Measurements from ENCODE around the gene PPP2R2D. TPM values are rescaled to one million over a fixed set of nuclear protein-coding genes. Genes with fewer than 3 reads are reported as not detected.

Gene PPP2R2D
- total RNA-seq, 4 donors from 2014 or later: 23.9 to 48.6 (median 36.7) TPM

DNA sequence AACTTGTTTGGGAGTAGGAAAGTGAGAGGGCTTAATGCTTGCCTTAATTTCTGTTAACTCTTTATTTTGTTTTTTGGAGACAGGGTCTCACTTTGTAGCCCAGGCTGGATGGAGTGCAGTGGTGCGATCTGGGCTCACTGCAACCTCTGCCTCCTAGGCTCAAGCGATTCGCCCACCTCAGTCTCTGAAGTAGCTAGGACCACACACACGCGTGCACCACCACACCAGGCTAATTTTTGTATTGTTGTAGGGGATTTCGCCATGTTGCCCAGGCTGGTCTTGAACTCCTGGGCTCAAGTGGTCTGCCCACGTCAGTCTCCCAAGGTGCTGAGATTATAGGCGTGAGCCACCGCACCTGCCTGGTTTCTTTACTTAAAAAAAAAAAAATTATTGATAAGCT, 1.9 kb downstream of the PPP2R2D start:
- WGBS, 2 donors: 91 to 94% methylated on average over 9 of the region's 9 CpGs
- no peak overlapping the region for H3K4me3 ChIP-seq (ENCODE audit: low read depth, poor library complexity, severe bottlenecking)
- DNase-seq (ENCODE audit: low spot score in 2 of 2): no peak
- TF ChIP-seq POLR2A (IDR thresholded peaks at IDR 0.05): no peak
- TF ChIP-seq, protein P1, sequence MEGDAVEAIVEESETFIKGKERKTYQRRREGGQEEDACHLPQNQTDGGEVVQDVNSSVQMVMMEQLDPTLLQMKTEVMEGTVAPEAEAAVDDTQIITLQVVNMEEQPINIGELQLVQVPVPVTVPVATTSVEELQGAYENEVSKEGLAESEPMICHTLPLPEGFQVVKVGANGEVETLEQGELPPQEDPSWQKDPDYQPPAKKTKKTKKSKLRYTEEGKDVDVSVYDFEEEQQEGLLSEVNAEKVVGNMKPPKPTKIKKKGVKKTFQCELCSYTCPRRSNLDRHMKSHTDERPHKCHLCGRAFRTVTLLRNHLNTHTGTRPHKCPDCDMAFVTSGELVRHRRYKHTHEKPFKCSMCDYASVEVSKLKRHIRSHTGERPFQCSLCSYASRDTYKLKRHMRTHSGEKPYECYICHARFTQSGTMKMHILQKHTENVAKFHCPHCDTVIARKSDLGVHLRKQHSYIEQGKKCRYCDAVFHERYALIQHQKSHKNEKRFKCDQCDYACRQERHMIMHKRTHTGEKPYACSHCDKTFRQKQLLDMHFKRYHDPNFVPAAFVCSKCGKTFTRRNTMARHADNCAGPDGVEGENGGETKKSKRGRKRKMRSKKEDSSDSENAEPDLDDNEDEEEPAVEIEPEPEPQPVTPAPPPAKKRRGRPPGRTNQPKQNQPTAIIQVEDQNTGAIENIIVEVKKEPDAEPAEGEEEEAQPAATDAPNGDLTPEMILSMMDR (IDR thresholded peaks at IDR 0.05): no peak
- intact Hi-C loops (cut with DNase I; ENCODE audit: low total_unique reads): loop anchor here (10.0 kb wide), 1 partner anchor 82 kb away; the partner anchor contains the start of gene BNIP3

GRCh38 chr10:131905267-131905571, 4.4 kb downstream of the PPP2R2D start:
- intact Hi-C loops (cut with DNase I; ENCODE audit: low total_unique reads): loop anchor here (10.0 kb wide), 1 partner anchor 80 kb away; the partner anchor contains the start of gene BNIP3
- 80 to 81% methylated on average over 5 of the region's 5 CpGs for WGBS, 2 donors
- no peak overlapping the region for H3K4me3 ChIP-seq (ENCODE audit: low read depth, poor library complexity, severe bottlenecking)
- no peak for DNase-seq (ENCODE audit: low spot score in 2 of 2)
- TF ChIP-seq, protein P1 (IDR thresholded peaks at IDR 0.05): no peak
- no peak for TF ChIP-seq POLR2A (IDR thresholded peaks at IDR 0.05)

GRCh38 chr10:131905603-131906268, 4.9 kb downstream of the PPP2R2D start:
- no peak for TF ChIP-seq POLR2A (IDR thresholded peaks at IDR 0.05)
- TF ChIP-seq, protein P1 (IDR thresholded peaks at IDR 0.05): no peak
- DNase-seq (ENCODE audit: low spot score in 2 of 2): no peak
- WGBS, 2 donors: 88 to 89% methylated on average over 17 of the region's 17 CpGs
- intact Hi-C loops (cut with DNase I; ENCODE audit: low total_unique reads): loop anchor here (10.0 kb wide), 1 partner anchor 79 kb away; the partner anchor contains the start of gene BNIP3
- H3K4me3 ChIP-seq (ENCODE audit: low read depth, poor library complexity, severe bottlenecking): no peak overlapping the region

DNA sequence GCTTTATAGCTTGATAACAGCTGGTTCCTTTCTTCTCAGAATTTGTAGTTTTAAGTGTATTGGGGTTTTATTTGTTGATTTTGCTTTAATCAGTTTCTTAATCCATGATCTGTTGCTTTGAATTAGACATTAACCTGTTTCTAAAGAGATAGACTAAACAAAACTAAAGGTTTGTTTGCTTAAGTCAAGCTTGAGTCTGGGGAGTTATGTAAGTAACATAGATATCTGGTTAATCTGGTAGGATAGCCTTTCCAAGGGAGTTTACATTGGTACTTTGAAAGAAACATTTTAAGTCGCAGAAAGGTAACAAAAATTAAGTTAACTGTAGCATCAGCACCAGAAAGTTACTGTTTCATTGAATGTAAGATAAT, 5.4 kb downstream of the PPP2R2D start:
- DNase-seq (ENCODE audit: low spot score in 2 of 2): no peak
- 85 to 88% methylated on average over 1 of the region's 1 CpG for WGBS, 2 donors
- no peak overlapping the region for H3K4me3 ChIP-seq (ENCODE audit: low read depth, poor library complexity, severe bottlenecking)
- intact Hi-C loops (cut with DNase I; ENCODE audit: low total_unique reads): loop anchor here (10.0 kb wide), 1 partner anchor 79 kb away; the partner anchor contains the start of gene BNIP3
- TF ChIP-seq, protein P1 (IDR thresholded peaks at IDR 0.05): no peak
- TF ChIP-seq POLR2A (IDR thresholded peaks at IDR 0.05): no peak

- DNase-seq (ENCODE audit: low spot score in 2 of 2): no peak
- 88 to 90% methylated on average over 8 of the region's 8 CpGs for WGBS, 2 donors
- no peak for TF ChIP-seq POLR2A (IDR thresholded peaks at IDR 0.05)
- TF ChIP-seq, protein P1 (IDR thresholded peaks at IDR 0.05): no peak
- intact Hi-C loops (cut with DNase I; ENCODE audit: low total_unique reads): loop anchor here (10.0 kb wide), 1 partner anchor 77 kb away; the partner anchor contains the start of gene BNIP3
- no peak overlapping the region for H3K4me3 ChIP-seq (ENCODE audit: low read depth, poor library complexity, severe bottlenecking)
These were observed 6.9 kb downstream of the PPP2R2D start for GRCh38 chr10:131907679-131908078.

Measured in lower leg skin (tissue), 4 donors.